ENCODE data around the gene APOA4. TPM values are rescaled to one million over a fixed set of nuclear protein-coding genes. Genes with fewer than 3 reads are reported as not detected.
A peak's percentile ranks its signal among the peaks of the same experiment; 100 is the strongest.

Gene APOA4
- total and polyA plus RNA-seq, 2 of the 13 experiments (the other 11 are each of a cell fraction or from before 2014, with no cell fraction given): 3.8 to 7.2 TPM

GRCh38 chr11:116791813-116792143 lies 31.3 kb downstream of the APOA4 start, which contains the start of gene APOA5 (continued):
- TF ChIP-seq NCOA5 (CRISPR knock-in tag; IDR thresholded peaks at IDR 0.05) (no peak), KAT2B (IDR thresholded peaks at IDR 0.05; ENCODE audit: borderline replicate concordance, low read depth, low read length) (no peak), NFE2L2 (IDR thresholded peaks at IDR 0.05; ENCODE audit: low read length) (no peak), SRY (CRISPR knock-in tag; IDR thresholded peaks at IDR 0.05) (no peak), PRDM4 (CRISPR knock-in tag; IDR thresholded peaks at IDR 0.05; ENCODE audit: borderline replicate concordance) (0 out of 2 replicates have a peak, but pooled peaks have one; percentile 2), ZNF513 (CRISPR knock-in tag; conservative IDR thresholded peaks at IDR 0.05) (no peak), ZNF773 (CRISPR knock-in tag; IDR thresholded peaks at IDR 0.05; ENCODE audit: borderline replicate concordance) (no peak), HBP1 (CRISPR knock-in tag; IDR thresholded peaks at IDR 0.05; ENCODE audit: low read depth) (no peak), ZNF430 (CRISPR knock-in tag; IDR thresholded peaks at IDR 0.05) (no peak), REL (CRISPR knock-in tag; conservative IDR thresholded peaks at IDR 0.05) (no peak), IKZF5 (CRISPR knock-in tag; IDR thresholded peaks at IDR 0.05) (no peak), AHDC1 (CRISPR knock-in tag; IDR thresholded peaks at IDR 0.05; ENCODE audit: borderline replicate concordance) (0 out of 2 replicates have a peak, but pooled peaks have one; percentile 51), KMT2A (CRISPR knock-in tag; IDR thresholded peaks at IDR 0.05) (0 out of 2 replicates have a peak, but pooled peaks have one; percentile 3), ZMYM3 (CRISPR knock-in tag; IDR thresholded peaks at IDR 0.05) (no peak), ZNF362 (CRISPR knock-in tag; IDR thresholded peaks at IDR 0.05; ENCODE audit: borderline replicate concordance) (no peak), POLR2AphosphoS2 (IDR thresholded peaks at IDR 0.05; ENCODE audit: low read depth, low read length) (no peak)

Data from HepG2 (cell line).